VCaP (cell line): ENCODE results near the gene CLDN22.

Experiments used
- H3K27ac ChIP-seq: fragments of 450-650 bp; 2 replicates; pipeline ENCODE4 v1.5.1; 2017
- TF ChIP-seq, protein P1 (sequence below): fragments of 450-650 bp; conservative IDR thresholded peaks from 2 replicates; pipeline ENCODE4 v1.5.1; 2017; ENCODE audit warnings: mild to moderate bottlenecking, moderate library complexity

The CLDN22 gene

DNA sequence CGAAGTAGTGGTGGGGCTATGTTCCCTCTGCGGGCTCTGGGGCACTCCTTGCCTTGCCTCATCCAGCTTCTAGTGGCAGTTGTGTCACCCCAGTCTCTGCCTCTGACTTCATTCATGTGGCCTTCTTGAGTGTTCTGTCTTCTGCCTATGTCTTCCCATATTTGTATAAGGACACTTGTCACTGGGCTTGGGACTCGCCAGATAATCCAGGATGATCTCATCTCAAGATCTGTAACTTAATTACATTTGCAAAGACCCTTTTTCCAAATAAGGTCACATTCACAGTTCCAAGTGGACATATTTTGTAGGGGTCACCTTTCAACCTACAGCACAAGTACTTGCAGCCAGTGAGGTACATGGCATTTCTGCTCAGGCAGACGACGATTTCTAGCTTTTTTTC lies 32.5 kb upstream of the CLDN22 start:
- TF ChIP-seq, protein P1, sequence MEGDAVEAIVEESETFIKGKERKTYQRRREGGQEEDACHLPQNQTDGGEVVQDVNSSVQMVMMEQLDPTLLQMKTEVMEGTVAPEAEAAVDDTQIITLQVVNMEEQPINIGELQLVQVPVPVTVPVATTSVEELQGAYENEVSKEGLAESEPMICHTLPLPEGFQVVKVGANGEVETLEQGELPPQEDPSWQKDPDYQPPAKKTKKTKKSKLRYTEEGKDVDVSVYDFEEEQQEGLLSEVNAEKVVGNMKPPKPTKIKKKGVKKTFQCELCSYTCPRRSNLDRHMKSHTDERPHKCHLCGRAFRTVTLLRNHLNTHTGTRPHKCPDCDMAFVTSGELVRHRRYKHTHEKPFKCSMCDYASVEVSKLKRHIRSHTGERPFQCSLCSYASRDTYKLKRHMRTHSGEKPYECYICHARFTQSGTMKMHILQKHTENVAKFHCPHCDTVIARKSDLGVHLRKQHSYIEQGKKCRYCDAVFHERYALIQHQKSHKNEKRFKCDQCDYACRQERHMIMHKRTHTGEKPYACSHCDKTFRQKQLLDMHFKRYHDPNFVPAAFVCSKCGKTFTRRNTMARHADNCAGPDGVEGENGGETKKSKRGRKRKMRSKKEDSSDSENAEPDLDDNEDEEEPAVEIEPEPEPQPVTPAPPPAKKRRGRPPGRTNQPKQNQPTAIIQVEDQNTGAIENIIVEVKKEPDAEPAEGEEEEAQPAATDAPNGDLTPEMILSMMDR = no peak
- no peak overlapping the region for H3K27ac ChIP-seq

DNA sequence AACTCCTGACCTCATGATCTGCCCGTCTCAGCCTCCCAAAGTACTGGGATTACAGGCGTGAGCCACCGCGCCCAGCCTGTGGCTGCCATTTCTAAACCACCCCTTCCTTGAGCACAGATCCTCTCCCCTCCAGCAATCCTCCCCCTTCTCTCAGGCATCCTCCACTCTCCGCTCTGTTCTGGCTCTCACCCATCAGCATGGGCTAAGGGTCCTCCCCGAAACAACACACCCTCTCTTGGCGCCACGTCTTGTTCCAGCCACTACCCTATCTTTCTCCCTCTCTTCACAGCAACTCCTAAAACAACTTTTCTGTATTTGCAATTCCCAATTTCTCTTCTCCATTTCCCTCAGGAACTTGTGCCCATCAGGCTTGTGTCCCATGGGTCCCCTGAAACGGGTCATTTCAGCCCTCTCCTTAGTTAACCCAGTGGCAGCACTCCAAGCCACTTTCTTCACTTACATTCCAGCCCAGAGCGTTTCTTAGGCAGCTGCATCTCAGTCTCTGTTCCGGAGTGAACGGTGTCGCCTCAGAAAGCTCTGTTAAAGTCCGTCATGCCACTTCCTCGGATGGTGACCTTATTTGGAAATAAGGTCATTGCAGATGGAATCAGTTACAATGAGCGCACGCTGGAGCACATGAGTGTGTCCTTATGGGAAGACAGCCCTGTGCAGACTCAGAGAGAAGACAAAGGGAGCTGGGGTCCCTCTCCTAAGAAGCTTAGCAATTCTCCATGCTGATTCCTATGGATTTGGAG lies 30.4 kb upstream of the CLDN22 start:
- H3K27ac ChIP-seq = no peak overlapping the region

GRCh38 chr4:183349673-183350072 lies 29.6 kb upstream of the CLDN22 start:
- TF ChIP-seq, protein P1 = no peak
- no peak overlapping the region for H3K27ac ChIP-seq

More for the DNA sequence above, 30.4 kb upstream of the CLDN22 start:
- TF ChIP-seq, protein P1 = no peak

DNA sequence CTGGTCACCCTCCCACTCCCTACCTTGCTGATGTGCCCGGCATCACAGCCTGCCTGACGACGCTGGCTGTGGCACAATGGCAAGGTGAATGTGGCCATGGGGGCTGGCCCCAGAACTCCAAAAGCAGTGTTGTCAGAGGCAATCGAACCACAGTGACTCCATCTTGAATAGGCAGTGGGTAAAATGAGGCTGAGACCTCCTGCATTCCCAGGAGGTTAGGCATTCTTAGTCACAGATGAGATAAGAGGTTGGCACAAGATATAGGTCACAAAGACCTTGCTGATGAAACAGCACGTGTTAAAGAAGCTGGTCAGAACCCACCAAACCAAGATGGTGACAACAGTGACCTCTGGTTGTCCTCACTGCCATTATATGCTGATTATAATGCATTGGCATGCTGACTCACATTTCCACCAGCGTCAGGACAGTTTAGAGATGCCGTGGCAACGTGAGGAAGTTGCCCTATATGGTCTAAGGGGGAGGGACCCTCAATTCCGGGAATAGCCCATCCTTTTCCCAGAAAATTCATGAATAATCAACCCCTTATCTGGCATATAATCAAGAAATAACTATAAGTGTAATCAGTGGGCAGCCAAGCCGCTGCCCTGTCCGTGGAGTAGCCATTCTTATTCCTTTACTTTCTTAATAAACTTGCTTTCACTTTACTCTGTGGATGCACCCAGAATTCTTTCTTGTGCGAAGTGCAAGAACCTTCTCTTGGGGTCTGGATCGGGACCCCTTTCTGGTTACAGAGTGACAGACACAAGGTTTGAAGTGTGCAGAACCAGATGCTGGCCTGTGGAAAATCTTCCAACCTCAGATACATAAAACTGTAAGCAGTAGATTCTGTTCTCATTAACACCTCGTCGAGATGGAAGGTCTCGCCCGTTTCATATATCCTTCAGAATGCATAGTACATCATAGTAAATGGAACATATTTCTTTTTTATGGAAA lies 28.9 kb upstream of the CLDN22 start:
- no peak overlapping the region for H3K27ac ChIP-seq

GRCh38 chr4:183348136-183348535 lies 28.1 kb upstream of the CLDN22 start:
- no peak overlapping the region for H3K27ac ChIP-seq
- TF ChIP-seq, protein P1 = no peak

More for the DNA sequence above, 28.9 kb upstream of the CLDN22 start:
- TF ChIP-seq, protein P1 = no peak

GRCh38 chr4:183347566-183347965 lies 27.5 kb upstream of the CLDN22 start:
- no peak overlapping the region for H3K27ac ChIP-seq
- TF ChIP-seq, protein P1 = no peak

DNA sequence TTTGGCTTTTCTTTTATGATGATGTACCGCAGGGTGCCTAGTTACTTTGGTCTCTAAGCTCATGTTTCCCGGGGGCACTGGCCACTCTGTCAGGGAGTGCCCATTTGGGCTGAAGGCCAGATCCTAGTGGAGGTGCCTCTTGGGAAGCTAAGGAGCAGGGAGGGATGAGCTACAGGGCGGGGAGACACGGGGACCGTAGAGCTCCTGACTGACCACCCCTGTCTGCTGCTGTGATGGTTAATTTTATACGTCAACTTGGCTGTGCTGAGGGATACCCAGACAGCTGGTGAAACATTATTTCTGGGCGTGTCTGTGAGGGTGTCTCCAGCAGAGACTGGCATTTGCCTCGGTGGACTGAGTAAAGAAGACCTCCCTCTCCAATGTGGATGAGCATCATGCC lies 27.1 kb upstream of the CLDN22 start:
- TF ChIP-seq, protein P1 = no peak
- no peak overlapping the region for H3K27ac ChIP-seq
